IPS DF 4.7 (cell line): ENCODE data around the gene XAGE2.
"Not testable (repeated sequence)": the region's sequence is repeated elsewhere in the genome, so short reads cannot be mapped to it uniquely, and the experiment has no call there.

Experiments used
- DNase-seq: peaks from one replicate; pipeline ENCODE4 v3.0.0-alpha.2; 2013; ENCODE audit warnings: low spot score; ENCODE audit errors: extremely low read depth

Gene XAGE2, protein sequence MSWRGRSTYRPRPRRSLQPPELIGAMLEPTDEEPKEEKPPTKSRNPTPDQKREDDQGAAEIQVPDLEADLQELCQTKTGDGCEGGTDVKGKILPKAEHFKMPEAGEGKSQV

DNA sequence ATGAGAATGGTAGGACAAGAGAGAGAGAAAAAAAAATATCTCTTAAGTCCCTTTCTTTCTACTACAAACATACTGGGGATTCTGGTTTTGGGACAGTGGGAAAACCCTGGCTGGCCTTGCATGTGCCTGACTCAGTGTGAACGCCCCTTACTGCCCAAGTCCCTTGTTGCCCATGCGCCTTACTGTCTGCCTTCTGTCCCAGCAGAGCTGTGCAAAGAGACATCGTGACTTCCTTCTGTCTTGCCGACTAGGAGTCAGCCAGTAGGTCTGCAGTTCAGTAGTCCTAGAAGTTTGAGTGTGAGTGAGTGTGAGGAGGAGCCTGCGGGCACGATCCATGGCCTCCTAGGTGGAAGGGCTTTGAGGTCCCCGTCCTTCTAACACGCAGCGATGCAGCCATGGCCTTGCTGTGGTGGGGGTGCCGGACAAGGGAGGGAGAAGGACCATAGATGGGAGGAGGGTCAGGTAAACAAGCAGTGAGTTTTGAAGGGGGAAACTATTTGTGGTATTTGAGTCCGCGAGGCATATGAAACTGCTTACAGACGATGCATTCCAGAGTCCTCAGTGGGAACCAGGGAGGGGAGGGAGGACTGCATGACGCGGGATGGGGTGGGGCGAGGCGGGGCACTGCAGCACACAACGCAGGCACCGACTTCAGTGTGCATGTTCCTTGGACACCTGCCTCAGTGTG is at the start of gene XAGE2:
Gene XAGE2 (plus strand): TSS at position 654 of the 688 bp plus-strand sequence. CDS start 994 bp downstream, outside the sequence.
- DNase-seq: no peak

- DNase-seq: no peak
Measured at GRCh38 chrX:52337410-52337809, 31.4 kb upstream of the XAGE2 start.

DNA sequence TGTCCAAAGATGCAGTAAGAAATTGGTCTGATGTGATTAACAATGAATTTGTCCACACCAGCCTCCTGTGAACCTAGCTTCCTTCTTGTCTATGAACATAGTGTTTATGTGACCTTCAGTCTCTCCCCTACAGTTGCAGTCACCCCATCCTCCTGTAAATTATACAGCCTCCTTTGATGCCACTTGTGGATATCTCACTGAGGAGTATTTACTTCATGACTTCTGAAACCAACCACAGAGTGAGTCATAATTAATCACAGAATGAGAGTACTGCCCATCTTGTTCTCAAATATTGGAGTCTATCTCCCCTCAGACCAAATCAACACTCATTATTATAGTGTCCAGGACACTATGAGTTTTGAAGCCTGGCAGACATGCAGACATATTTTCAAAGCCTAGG is 27.3 kb upstream of the XAGE2 start:
- no peak for DNase-seq

DNA sequence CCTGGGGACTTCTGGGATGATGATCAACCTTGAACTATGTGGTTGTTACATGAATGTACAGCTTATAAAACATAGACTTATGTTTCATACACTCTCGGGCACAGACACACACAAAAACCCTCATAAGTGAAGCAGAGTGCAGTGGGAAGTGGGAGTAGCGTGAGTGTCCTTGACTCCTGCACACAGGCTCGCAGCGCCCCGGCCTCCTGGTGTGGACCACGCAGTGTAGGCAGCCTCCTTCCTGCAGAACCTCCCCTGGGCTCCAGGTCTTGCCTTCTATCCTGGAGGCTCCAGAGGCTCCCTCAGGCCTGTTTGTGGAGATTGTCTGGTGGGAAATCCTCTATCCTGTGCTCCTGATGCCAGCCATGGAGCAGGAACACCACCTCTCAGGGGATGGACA is 25.7 kb upstream of the XAGE2 start:
- not testable (repeated sequence) for DNase-seq

GRCh38 chrX:52345402-52345801 is 23.4 kb upstream of the XAGE2 start:
- not testable (repeated sequence) for DNase-seq

- DNase-seq: no peak
Measured at GRCh38 chrX:52346174-52347165, 22.4 kb upstream of the XAGE2 start.

DNA sequence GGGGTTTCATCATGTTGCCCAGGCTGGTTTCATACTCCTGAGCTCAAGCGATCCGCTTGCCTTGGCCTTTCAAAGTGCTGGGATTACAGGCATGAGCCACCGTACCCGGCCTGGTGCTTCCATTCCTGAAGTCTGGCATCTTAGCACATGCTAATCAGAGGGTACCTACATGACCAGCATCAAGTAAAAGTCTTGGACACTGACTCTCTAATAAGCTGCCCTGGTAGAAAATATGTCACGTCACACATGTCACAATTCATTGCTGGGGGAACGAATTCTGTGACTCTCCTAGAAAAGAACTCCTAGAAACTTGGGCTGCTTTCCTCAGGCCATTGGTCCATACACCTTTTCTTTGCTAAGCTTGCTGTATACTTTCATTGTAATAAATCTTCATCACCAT is 19.1 kb upstream of the XAGE2 start:
- no peak for DNase-seq

GRCh38 chrX:52352551-52352950 is 16.3 kb upstream of the XAGE2 start:
- no peak for DNase-seq

DNA sequence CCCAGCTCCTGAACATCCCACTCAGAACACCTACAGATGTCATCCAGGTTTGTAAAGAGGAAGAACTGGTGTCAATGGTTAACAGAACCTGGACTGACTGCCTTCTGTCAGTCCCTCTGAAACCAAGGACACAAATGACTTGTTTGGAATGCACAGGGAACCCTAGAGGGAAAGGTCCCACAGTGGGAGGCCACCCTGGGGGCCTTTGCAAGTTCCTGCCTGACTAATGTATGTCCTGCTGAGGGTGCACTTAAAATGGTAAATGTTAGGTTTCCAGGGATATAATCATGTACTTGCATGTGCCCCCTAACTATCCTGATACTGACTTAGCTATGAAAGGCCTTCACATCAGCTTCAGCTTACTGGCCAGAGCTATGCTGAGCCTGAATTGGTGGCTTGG is 15.0 kb upstream of the XAGE2 start:
- no peak for DNase-seq

- DNase-seq: no peak
Measured at GRCh38 chrX:52355108-52355507, 13.7 kb upstream of the XAGE2 start.

DNA sequence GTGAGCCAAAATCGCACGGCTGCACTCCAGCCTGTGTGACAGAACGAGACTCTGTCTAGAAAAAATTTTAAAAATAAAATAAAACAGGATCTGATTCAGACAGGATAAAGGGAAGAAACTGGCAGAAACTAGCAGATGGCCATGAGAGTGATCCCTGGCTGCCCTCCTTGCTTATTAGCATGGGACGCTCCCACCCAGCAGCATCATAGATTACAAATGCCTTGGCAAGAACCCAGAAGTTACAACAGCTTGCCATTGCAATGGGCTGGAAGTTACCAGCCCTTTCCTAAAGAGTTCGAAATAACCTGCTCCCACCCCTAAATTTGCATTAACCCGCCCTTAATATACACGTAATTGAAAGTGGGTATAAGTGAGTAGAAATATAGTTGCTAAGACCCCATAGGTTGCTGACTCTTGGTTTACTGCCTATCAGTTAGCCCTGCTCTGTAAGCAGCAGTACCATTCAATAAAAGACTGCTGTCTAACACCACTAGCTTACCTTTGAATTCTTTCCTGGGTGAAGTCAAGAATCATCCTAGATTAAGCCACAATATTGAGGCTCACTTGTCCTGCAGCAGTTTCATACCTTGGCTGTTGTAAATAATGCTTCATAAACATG is 9.1 kb upstream of the XAGE2 start:
- DNase-seq: no peak

- DNase-seq: no peak
Measured at GRCh38 chrX:52361941-52362340, 6.9 kb upstream of the XAGE2 start.

GRCh38 chrX:52363247-52363883 is 5.5 kb upstream of the XAGE2 start:
- no peak for DNase-seq

GRCh38 chrX:52378870-52379269 is 10.0 kb downstream of the XAGE2 start:
- DNase-seq: no peak

- no peak for DNase-seq
Measured at GRCh38 chrX:52380993-52381392, 12.2 kb downstream of the XAGE2 start.

GRCh38 chrX:52410439-52411394 is 41.9 kb downstream of the XAGE2 start:
- no peak for DNase-seq

GRCh38 chrX:52415304-52415703 is 46.5 kb downstream of the XAGE2 start:
- DNase-seq: no peak

GRCh38 chrX:52416816-52417215 is 48.0 kb downstream of the XAGE2 start:
- no peak for DNase-seq

GRCh38 chrX:52420824-52421443 is 52.1 kb downstream of the XAGE2 start:
- DNase-seq: no peak

DNA sequence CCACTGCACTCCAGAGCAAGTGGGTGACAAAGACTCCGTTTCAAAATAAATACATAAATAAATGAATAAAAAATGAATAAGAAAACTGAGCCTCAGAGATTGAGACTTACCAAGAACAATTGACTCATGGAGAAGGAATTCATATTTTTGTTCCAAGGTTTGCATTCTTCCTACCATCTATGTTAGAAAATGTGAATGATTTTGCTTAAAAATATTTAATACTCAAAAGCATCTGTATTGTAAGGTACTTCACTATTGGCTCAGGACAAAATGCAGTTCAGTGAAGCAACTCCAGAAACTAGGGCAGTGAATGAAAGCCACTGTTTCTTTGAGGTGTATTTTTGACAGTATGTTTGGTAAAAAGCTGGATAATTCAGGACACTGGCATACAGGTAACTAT is 54.1 kb downstream of the XAGE2 start:
- DNase-seq: no peak
